ENCODE results near the gene KANK4. TPM values are rescaled to one million over a fixed set of nuclear protein-coding genes. Genes with fewer than 3 reads are reported as not detected.

KANK4 gene
- total and polyA plus RNA-seq, 3 donors from 2014 or later = 2.4 to 5.2 (median 2.9) TPM

GRCh38 chr1:62309906-62310305 is 9.3 kb downstream of the KANK4 start:
- WGBS, 2 donors = 88 to 91% methylated on average over 6 to 7 of the region's 7 CpGs
- Histone ChIP-seq H3K27ac (no peak overlapping the region), H3K4me1 (no peaks in the 10 kb centered on the region), H3K27me3 (no peaks in the 10 kb centered on the region), H3K36me3 (ENCODE audit: low read depth, missing control alignments) (no peaks in the 10 kb centered on the region), H3K9me3 (no peaks in the 10 kb centered on the region), H3K4me3 (no peak overlapping the region)
- intact Hi-C loops (cut with DNase I; ENCODE audit: low total_unique reads) = no loop called here
- DNase-seq = no peak
- TF ChIP-seq CTCF (IDR thresholded peaks at IDR 0.05) (no peak), POLR2A (IDR thresholded peaks at IDR 0.05) (no peak)

- no peak for DNase-seq
- Histone ChIP-seq H3K36me3 (ENCODE audit: low read depth, missing control alignments) (no peaks in the 10 kb centered on the region), H3K27me3 (no peaks in the 10 kb centered on the region), H3K4me1 (no peaks in the 10 kb centered on the region), H3K9me3 (no peaks in the 10 kb centered on the region), H3K4me3 (no peak overlapping the region), H3K27ac (no peak overlapping the region)
- intact Hi-C loops (cut with DNase I; ENCODE audit: low total_unique reads) = no loop called here
- TF ChIP-seq CTCF (IDR thresholded peaks at IDR 0.05) = no peak
- TF ChIP-seq POLR2A (IDR thresholded peaks at IDR 0.05) = no peak
- WGBS, 2 donors = 59 to 84% methylated on average over 3 of the region's 3 CpGs
Observed at GRCh38 chr1:62308606-62309005, 10.6 kb downstream of the KANK4 start.

- Histone ChIP-seq H3K9me3 (no peaks in the 10 kb centered on the region), H3K27me3 (no peaks in the 10 kb centered on the region), H3K27ac (no peak overlapping the region), H3K36me3 (ENCODE audit: low read depth, missing control alignments) (no peaks in the 10 kb centered on the region), H3K4me3 (no peak overlapping the region), H3K4me1 (no peaks in the 10 kb centered on the region)
- intact Hi-C loops (cut with DNase I; ENCODE audit: low total_unique reads) = no loop called here
- TF ChIP-seq POLR2A (IDR thresholded peaks at IDR 0.05) = no peak
- no peak for TF ChIP-seq CTCF (IDR thresholded peaks at IDR 0.05)
- DNase-seq = no peak
- WGBS, 2 donors = 87 to 91% methylated on average over 6 of the region's 6 CpGs
Observed at GRCh38 chr1:62307895-62308492, 11.2 kb downstream of the KANK4 start.

DNA sequence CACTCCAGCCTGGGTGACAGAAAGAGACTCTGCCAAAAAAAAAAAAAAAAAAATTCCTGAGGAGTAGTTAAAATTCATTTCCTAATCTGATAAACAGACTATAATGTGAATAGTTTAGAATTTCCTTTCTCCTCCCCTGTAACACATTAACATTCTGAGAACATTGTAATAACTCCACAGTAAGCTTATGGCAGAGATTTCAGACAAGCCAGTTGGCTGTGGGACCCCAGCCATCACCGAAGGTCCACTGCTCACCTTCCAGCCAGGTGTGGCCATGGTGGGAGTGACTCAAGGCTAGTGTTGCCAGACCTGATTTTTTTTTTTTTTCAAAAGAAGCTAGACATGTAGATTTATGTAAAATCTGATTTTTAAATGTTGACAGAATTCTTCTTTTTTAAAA is 11.8 kb downstream of the KANK4 start:
- Histone ChIP-seq H3K27me3 (no peaks in the 10 kb centered on the region), H3K4me1 (no peaks in the 10 kb centered on the region), H3K36me3 (ENCODE audit: low read depth, missing control alignments) (no peaks in the 10 kb centered on the region), H3K9me3 (no peaks in the 10 kb centered on the region), H3K27ac (no peak overlapping the region), H3K4me3 (no peak overlapping the region)
- WGBS, 2 donors = 89 to 100% methylated on average over 1 of the region's 1 CpG
- intact Hi-C loops (cut with DNase I; ENCODE audit: low total_unique reads) = no loop called here
- no peak for DNase-seq
- TF ChIP-seq CTCF (IDR thresholded peaks at IDR 0.05) = no peak
- TF ChIP-seq POLR2A (IDR thresholded peaks at IDR 0.05) = no peak

GRCh38 chr1:62306065-62306464 is 13.2 kb downstream of the KANK4 start:
- DNase-seq = no peak
- intact Hi-C loops (cut with DNase I; ENCODE audit: low total_unique reads) = no loop called here
- Histone ChIP-seq H3K9me3 (no peaks in the 10 kb centered on the region), H3K36me3 (ENCODE audit: low read depth, missing control alignments) (no peaks in the 10 kb centered on the region), H3K4me1 (no peaks in the 10 kb centered on the region), H3K27ac (no peak overlapping the region), H3K27me3 (no peaks in the 10 kb centered on the region), H3K4me3 (no peak overlapping the region)
- TF ChIP-seq POLR2A (IDR thresholded peaks at IDR 0.05) (no peak), CTCF (IDR thresholded peaks at IDR 0.05) (no peak)
- WGBS, 2 donors = 88 to 96% methylated on average over 2 of the region's 2 CpGs

Data from testis (tissue), 3 donors.